PC-3 (cell line): Measurements from ENCODE around the gene LTBP1.

Source experiments
- CTCF ChIP-seq: fragments of 300-600 bp; sonication (generic); conservative IDR thresholded peaks from 2 replicates; pipeline ENCODE4 v1.5.1; 2017; ENCODE audit warnings: antibody characterized with exemption, low read depth, mild to moderate bottlenecking, low read length
- EZH2 ChIP-seq: fragments of 300-600 bp; sonication (generic); IDR thresholded peaks from one replicate; pipeline ENCODE4 v1.6.1; 2017; ENCODE audit warnings: antibody characterized with exemption, mild to moderate bottlenecking, low read length; ENCODE audit not compliant: unreplicated experiment

GRCh38 chr2:32941944-32942690, 4.6 kb upstream of the LTBP1 start:
- TF ChIP-seq EZH2 (no peak), CTCF (no peak)
